ENCODE measurements around the gene DHRSX. TPM values are rescaled to one million over a fixed set of nuclear protein-coding genes. Genes with fewer than 3 reads are reported as not detected.
"Not testable (repeated sequence)": the region's sequence is repeated elsewhere in the genome, so short reads cannot be mapped to it uniquely, and the experiment has no call there.

DHRSX gene
- total RNA-seq, 1 donor from 2014 or later, result 65.4 TPM

- peaks cover 4% of the 10 kb centered on the region for H3K36me3 Mint-ChIP-seq (ENCODE audit: insufficient read depth)
- TF ChIP-seq, protein P1, sequence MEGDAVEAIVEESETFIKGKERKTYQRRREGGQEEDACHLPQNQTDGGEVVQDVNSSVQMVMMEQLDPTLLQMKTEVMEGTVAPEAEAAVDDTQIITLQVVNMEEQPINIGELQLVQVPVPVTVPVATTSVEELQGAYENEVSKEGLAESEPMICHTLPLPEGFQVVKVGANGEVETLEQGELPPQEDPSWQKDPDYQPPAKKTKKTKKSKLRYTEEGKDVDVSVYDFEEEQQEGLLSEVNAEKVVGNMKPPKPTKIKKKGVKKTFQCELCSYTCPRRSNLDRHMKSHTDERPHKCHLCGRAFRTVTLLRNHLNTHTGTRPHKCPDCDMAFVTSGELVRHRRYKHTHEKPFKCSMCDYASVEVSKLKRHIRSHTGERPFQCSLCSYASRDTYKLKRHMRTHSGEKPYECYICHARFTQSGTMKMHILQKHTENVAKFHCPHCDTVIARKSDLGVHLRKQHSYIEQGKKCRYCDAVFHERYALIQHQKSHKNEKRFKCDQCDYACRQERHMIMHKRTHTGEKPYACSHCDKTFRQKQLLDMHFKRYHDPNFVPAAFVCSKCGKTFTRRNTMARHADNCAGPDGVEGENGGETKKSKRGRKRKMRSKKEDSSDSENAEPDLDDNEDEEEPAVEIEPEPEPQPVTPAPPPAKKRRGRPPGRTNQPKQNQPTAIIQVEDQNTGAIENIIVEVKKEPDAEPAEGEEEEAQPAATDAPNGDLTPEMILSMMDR (IDR thresholded peaks at IDR 0.05; ENCODE audit: unreplicated experiment), result no peak
- no peaks in the 10 kb centered on the region for H3K9me3 Mint-ChIP-seq (ENCODE audit: low read depth)
- peaks cover 8% of the 10 kb centered on the region for H3K4me1 Mint-ChIP-seq (ENCODE audit: low read depth)
- no peak overlapping the region for H3K27ac Mint-ChIP-seq
- H3K27me3 Mint-ChIP-seq, result no peaks in the 10 kb centered on the region
- no peak for DNase-seq (ENCODE audit: low spot score, unreplicated experiment)
- no peak overlapping the region for H3K4me3 Mint-ChIP-seq (ENCODE audit: low read depth)
Observed at GRCh38 chrX:2463973-2464676, 36.7 kb downstream of the DHRSX start.

GRCh38 chrX:2463481-2463880 is 37.3 kb downstream of the DHRSX start:
- not testable (repeated sequence) for H3K4me1 Mint-ChIP-seq (ENCODE audit: low read depth); H3K27ac Mint-ChIP-seq; H3K4me3 Mint-ChIP-seq (ENCODE audit: low read depth); DNase-seq (ENCODE audit: low spot score, unreplicated experiment); H3K27me3 Mint-ChIP-seq; H3K9me3 Mint-ChIP-seq (ENCODE audit: low read depth); H3K36me3 Mint-ChIP-seq (ENCODE audit: insufficient read depth)

GRCh38 chrX:2462780-2463179 is 38.0 kb downstream of the DHRSX start:
- H3K4me3 Mint-ChIP-seq (ENCODE audit: low read depth), result no peak overlapping the region
- peaks cover 4% of the 10 kb centered on the region for H3K9me3 Mint-ChIP-seq (ENCODE audit: low read depth)
- H3K27me3 Mint-ChIP-seq, result no peaks in the 10 kb centered on the region
- peaks cover 8% of the 10 kb centered on the region for H3K4me1 Mint-ChIP-seq (ENCODE audit: low read depth)
- H3K36me3 Mint-ChIP-seq (ENCODE audit: insufficient read depth), result peaks cover 10% of the 10 kb centered on the region
- H3K27ac Mint-ChIP-seq, result peak overlapping the region; percentile 49
- no peak for DNase-seq (ENCODE audit: low spot score, unreplicated experiment)
- TF ChIP-seq, protein P1 (IDR thresholded peaks at IDR 0.05; ENCODE audit: unreplicated experiment), result no peak

DNA sequence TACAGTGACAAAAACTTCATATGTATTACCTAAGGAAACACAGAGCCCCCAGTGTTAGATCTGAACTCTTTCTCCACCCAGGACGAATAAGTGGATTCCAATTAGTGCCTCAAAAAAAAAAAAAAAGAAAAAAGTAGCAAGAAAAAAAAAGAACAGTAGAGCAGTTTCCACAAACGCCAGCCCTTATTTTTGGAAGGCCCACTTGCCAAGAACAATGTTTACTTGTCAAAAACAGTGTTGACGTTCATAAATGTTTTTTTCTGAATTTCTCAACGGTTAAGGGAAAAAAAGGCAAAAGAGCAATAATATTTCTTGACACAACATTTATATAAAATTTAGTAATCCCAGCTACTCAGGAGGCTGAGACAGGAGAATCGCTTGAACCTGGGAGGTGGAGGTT is 38.7 kb downstream of the DHRSX start:
- no peak for DNase-seq (ENCODE audit: low spot score, unreplicated experiment)
- H3K4me3 Mint-ChIP-seq (ENCODE audit: low read depth), result no peak overlapping the region
- no peaks in the 10 kb centered on the region for H3K27me3 Mint-ChIP-seq
- peaks cover 4% of the 10 kb centered on the region for H3K9me3 Mint-ChIP-seq (ENCODE audit: low read depth)
- peaks cover 5% of the 10 kb centered on the region for H3K4me1 Mint-ChIP-seq (ENCODE audit: low read depth)
- TF ChIP-seq, protein P1 (IDR thresholded peaks at IDR 0.05; ENCODE audit: unreplicated experiment), result no peak
- peak overlapping the region; percentile 56 for H3K27ac Mint-ChIP-seq
- H3K36me3 Mint-ChIP-seq (ENCODE audit: insufficient read depth), result peaks cover 7% of the 10 kb centered on the region

DNA sequence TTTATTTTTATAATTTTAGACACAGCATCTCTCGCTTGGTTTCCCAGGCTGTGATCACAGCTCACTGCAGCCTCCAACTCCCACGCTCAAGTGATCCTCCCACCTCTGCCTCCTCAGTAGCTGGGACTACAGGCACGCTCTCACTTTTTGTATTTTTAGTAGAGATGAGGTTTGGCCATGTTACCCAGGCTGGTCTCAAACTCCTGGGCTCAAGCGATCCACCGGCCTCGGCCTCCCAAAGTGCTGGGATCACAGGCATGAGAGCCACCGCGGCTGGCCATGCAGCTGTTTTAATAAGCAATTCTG is 39.1 kb downstream of the DHRSX start:
- H3K27me3 Mint-ChIP-seq, result no peaks in the 10 kb centered on the region
- no peak overlapping the region for H3K27ac Mint-ChIP-seq
- H3K36me3 Mint-ChIP-seq (ENCODE audit: insufficient read depth), result peaks cover 7% of the 10 kb centered on the region
- H3K4me1 Mint-ChIP-seq (ENCODE audit: low read depth), result peaks cover 5% of the 10 kb centered on the region
- no peak for DNase-seq (ENCODE audit: low spot score, unreplicated experiment)
- H3K9me3 Mint-ChIP-seq (ENCODE audit: low read depth), result peaks cover 4% of the 10 kb centered on the region
- no peak overlapping the region for H3K4me3 Mint-ChIP-seq (ENCODE audit: low read depth)
- TF ChIP-seq, protein P1 (IDR thresholded peaks at IDR 0.05; ENCODE audit: unreplicated experiment), result no peak

GRCh38 chrX:2460821-2461710 is 39.7 kb downstream of the DHRSX start:
- not testable (repeated sequence) for H3K4me1 Mint-ChIP-seq (ENCODE audit: low read depth); H3K27me3 Mint-ChIP-seq; DNase-seq (ENCODE audit: low spot score, unreplicated experiment); H3K36me3 Mint-ChIP-seq (ENCODE audit: insufficient read depth); H3K4me3 Mint-ChIP-seq (ENCODE audit: low read depth); H3K27ac Mint-ChIP-seq; H3K9me3 Mint-ChIP-seq (ENCODE audit: low read depth)

DNA sequence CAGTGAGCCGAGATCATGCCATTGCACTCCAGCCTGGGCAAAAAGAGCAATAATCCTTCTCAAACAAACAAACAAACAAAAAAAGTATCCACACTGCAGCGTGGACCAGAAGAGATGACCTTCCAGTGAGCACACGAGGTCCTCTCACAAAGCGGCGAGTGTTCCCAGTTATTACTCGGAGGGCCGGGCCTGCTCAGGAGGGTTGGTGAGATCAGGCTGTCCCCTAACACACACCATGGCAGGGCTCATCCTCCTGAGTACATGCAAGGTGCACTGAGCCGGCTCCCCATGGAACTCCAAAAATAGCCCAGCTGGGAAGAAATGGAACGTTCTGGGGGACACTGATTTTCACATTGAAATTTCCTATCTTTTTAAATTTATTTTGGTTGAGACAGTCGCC is 40.7 kb downstream of the DHRSX start:
- not testable (repeated sequence) for H3K4me1 Mint-ChIP-seq (ENCODE audit: low read depth); DNase-seq (ENCODE audit: low spot score, unreplicated experiment); H3K27ac Mint-ChIP-seq; H3K27me3 Mint-ChIP-seq; H3K36me3 Mint-ChIP-seq (ENCODE audit: insufficient read depth); H3K4me3 Mint-ChIP-seq (ENCODE audit: low read depth); H3K9me3 Mint-ChIP-seq (ENCODE audit: low read depth)

Measured in progenitor cell of endocrine pancreas (in vitro differentiated cells).